Right forelimb (tissue), 1 donor: Measurements from ENCODE around the gene SCIN.
"Not testable (repeated sequence)": the region's sequence is repeated elsewhere in the genome, so short reads cannot be mapped to it uniquely, and the experiment has no call there.

Experiments
- DNase-seq: peaks from one replicate; pipeline ENCODE4 v3.0.0-alpha.2; 2018

SCIN gene

DNA sequence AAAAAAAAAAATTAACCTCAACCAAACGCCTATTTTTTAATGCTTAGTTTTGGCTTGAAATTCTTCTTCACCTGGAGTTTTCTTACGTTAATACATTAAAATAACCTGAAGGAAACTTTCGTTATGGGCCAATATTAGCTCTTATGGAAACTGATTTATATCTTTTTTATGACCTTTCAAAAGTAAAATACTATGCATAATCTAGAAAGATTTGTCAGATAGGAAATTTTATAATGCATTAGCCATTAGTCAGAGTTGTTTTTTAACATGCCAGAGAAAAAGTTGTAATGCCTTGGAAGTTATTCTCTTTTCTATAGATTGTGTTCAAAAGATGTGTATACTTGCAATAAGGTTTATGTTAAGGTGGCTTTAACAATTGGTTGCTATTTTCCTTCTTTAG is 82.6 kb downstream of the SCIN start:
- no peak for DNase-seq

DNA sequence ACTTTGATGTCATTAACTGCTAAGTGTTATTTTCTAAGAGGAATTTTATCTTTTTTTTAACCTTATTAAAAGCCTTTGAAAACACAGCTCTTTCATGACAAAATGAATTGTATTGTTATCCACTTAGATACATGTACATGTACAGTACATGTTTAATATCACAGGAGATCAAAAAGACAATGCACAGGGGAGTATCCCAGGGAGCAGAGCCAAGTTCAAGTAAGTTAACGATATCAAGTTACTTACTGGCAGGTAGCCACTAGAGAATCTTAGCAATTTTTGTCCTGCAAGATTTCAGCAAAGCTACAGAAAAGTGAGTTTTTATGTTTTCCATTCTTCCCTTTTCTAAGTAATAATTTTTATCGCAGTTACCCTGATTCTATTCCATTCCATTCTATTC is 83.0 kb downstream of the SCIN start:
- DNase-seq: no peak

DNA sequence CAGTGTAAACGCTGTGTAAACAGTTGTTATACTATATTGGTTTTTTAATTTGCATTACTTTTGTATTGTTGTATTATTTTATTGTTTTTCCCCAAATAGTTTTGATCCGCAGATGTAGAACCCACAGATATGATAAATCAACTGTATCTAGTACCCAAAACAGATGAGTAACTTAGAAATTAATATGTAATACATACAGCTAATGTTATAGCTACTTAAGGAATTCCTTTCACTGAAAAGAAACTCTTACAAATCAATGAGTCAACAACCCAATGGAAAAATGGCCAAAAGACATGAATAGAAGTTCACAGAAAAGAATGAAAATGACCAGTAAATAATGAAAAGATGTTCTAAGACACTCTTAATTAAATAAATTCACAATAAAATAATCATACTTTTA is 84.6 kb downstream of the SCIN start:
- no peak for DNase-seq

DNA sequence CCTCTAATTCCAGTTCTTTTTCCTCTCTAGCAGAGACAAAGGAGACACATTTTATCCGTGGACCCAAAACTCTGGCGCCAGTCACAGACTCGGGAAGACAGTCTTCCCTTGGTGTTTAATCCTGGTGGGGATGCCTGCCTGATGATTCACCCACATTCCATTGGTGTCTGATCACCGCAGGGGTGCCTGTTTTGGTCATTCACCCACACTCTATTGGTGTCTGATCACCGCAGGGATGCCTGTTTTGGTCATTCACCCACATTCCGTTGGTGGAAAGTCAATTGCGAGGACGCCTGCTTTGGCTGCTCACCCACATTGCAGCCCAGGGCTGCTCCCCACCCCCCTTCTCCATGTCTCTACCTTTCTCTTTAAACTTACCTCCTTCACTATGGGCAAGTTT is 89.9 kb downstream of the SCIN start:
- not testable (repeated sequence) for DNase-seq

DNA sequence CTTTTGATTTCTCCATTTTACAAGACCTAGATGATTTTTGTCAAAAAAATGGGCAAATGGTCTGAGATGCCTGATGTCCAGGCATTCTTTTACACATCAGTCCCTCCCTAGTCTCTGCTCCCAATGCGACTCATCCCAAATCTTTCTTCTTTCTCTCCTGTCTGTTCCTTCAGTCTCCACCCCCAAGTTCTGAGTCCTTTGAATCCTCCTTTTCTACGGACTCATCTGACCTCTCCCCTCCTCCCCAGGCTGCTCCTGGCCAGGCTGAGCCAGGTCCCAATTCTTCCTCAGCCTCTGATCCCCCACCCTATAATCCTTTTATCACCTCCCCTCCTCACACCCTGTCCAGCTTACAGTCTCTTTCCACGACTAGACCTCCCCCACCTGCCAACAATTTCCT is 90.5 kb downstream of the SCIN start:
- DNase-seq: not testable (repeated sequence)

DNA sequence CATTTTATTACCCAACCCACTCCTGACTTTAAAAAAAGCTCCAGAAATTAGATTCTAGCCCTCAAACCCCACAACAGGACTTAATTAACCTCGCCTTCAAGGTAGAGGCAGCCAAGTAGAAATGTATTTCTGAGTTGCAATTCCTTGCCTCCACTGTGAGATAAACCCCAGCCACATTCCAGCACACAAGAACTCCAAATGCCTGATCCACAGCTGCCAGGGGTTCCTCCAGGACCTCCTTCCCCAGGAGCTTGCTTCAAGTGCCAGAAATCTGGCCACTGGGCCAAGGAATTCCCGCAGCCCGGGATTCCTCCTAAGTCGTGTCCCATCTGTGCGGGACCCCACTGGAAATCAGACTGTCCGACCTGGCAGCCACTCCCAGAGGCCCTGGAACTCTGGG is 91.1 kb downstream of the SCIN start:
- DNase-seq: no peak

DNA sequence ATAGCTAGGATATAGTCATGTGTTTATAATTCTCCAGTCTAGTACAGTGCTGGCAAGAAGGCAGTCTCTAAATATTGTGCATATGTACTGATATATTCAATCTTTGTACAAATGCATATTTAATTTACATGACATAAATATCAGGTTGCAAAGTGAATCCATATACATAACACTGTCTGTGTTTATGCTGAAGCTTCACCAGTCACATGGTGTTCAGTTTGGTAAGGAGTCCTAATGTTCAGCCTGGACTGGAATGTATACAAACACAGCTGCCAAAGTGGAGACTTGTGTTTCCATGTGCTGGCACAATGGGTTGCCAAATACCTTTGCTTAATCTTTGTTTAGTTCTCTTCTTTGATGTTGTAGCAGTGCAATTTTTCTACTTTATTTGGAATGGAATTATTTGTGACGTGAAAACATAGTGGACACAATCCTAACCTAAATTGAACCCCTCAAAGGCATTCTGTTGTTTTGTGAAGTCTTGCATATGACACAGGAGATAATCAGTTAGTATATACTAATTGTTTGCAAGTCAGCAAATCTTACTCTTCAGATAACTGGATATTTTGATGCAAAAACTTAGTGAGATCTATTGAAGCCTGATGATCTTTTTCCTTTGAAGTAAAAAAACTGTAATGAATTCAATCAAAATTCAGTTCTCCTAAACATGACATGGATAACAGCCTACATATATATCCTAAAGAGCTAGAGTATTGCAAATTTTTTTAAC is 99.6 kb downstream of the SCIN start:
- no peak for DNase-seq

DNA sequence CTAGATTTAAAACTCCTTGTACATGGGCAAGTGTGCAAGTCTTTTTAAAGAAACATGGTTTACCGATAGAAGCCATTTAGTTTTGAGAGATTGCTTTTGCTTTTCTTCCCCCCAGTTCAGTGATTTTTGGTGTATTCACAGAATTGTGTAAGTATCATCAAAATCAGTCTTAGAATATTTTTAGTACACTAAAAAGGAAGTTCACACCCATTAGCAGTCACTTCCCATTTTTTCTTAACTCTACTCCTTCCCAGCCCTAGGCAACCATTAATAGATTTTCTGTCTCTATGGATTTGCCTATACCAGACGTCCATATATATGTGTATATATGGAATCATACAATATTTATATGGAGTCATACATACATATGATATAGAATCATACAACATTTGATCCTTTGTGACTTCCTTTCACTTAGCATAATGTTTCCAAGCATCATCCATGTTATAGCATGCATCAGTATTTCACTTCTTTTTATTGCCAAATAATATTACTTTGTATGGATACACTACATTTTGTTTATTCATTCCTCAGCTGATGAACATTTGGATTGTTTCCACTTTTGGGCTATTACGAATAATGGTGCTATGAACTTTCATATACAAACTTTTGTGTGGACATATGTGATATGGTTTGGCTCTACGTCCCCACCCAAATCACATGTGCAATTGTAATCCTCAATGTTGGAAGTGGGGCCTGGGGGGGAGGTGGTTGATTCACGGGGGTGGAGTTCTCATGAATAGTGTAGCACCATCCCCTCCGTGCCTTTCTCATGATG is 100.4 kb downstream of the SCIN start:
- DNase-seq: no peak

DNA sequence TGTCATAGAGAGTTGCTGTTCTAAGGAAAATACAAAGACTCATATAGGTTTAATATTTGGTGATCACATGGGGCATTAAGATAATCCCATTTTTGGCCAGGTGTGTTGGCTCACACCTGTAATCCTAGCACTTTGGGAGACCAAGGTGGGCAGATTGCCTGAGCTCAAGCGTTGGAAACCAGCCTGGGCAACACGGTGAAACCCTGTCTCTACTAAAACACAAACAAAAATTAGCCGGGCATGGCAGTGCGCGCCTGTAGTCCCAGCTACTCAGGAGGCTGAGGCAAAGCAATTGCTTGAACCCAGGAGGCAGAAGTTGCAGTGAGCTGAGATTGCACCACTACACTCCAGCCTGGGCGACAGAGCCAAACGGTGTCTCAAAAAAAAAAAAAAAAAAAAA is 102.9 kb downstream of the SCIN start:
- not testable (repeated sequence) for DNase-seq

DNA sequence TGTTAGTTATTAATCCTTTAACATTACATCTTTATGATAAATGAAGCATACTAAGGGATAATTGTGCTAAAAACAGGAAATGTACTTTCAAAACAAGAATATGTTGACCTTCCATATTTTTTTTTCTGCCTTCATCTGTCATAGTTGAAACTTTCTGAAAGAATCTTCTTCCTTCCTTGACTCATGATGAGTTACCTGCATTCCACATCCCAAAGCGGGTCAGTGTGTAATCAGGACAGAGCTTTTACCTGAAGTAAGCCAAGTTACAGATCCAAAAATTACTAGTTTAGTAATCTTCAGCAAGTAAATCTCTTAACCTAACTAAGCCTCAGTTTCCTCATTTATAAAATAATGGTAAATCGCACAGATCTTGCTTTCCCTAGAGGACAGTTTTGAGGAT is 103.5 kb downstream of the SCIN start:
- DNase-seq: no peak

DNA sequence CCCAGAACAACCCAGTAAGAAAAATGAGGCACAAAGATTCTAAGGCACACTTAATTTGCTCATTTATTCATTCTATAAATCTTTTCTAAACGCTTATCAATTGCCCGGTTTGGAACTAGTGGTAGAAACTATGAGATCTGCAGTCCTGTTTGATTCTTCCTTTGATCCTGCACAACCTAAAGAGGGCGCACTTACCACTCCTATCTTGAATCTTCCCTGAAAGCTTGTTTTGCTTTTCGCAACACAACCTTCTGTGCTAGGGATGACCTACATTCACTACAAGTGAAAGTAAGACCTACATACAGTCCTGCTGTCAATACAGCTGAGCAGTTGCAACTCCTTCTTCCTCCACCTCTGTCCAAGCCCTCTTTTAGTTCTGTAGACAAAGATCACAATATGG is 104.3 kb downstream of the SCIN start:
- DNase-seq: no peak

DNA sequence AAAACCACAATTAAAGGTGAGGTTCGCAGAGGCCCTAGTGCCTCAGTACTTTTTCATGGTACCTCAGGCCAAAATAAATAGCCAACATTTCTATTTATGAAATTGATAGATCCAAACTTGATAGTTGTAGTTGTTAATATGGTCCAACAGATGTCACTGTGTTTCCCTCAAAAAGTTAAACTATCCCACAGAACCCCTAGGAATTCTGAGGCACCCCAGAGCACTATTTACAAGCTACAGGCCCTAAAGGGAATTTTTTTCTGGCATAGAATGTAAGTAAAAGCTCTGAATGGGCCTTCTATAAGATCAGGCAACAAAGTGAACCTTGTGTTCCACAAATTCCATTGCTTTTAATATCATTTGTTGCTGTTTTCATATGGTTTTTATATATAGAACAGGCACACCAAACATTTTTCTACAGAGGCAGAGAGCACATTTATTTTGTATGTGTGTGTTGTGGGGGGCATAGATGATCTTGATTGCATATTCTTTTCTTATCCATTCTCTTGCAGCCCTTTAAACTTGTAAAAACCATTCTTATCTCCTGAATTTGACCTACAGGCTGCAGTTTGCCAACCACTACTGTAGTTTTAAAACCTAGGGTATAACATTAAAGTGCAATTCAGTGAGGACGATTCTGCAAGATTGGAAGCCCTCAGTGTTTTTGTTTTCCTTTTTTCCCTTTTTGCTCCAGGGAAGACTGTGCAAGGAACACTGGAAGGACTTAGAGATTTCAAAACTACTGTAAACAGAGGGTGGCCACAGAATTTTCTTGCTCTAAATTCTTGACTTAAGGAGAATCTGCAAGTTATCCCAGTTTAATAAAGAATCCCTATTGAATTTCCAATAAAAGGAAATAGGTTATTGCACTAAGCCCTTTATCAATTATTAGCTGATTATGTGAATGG is 113.4 kb downstream of the SCIN start:
- no peak for DNase-seq

DNA sequence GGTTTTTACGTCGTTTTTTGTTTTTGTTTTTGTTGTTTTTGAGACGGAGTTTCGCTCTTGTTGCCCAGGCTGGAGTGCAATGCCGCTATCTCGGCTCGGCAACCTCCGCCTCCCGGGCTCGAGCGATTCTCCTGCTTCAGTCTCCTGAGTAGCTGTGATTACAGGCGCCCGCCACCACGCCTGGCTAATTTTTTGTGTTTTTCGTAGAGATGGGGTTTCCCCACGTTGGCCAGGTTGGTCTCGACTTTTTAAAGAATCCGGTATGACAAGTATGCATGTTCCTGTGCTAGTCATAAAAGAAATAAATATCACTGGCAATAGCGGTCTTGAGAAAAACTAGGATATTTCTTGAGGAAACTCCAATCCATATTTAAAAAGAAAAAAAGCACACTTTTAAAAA is 114.2 kb downstream of the SCIN start:
- DNase-seq: no peak

DNA sequence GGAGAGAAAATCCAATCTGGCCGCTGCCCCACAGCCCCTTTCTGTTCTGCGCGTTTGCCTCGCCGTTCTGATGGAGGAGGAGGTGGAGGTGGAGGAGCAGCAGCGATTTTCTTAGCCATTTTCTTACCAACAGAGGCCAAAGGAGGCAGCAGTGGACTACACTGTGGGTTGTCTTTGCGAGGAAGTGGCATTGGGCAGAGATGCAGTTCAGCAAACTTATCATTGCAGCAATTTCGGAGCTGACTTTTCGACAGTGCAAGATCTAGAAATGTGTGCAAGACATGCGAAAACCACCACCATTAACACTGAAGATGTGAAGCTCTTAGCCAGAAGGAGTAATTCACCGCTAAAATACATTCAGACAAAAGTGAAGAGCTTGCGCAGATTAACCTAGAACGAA is 115.0 kb downstream of the SCIN start:
- DNase-seq: no peak

DNA sequence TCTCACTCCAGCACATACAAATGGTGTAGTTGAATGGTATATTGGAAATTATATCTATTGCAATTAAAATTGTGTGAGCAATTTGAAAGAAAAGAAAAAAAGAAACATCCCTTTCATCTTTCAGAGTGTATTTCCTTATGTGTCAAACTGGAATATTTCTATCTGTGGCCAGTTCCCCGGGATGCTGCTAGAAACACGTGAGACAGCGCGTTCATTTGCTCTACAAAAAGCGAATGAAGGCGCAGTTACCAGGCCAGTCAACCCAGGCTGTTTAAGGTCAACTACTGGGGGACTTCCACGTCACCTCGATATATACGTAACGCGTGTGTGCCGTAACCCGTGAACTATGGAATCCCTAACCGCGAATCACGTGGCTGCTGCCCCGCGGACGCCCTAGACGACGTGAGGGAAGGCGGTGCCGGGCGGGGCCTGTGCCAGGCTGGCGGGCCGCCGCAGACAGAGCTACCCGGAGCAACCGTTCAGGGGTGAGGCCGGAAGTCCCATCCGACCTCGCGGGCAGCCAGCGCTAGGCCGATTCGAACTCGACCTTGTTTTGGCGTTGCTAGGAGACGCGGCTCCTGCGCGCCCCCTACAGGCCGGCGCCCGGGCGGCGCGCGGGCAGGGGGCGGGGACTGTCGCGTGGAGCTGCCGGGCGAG is 115.8 kb downstream of the SCIN start:
- peak; percentile 96 for DNase-seq

DNA sequence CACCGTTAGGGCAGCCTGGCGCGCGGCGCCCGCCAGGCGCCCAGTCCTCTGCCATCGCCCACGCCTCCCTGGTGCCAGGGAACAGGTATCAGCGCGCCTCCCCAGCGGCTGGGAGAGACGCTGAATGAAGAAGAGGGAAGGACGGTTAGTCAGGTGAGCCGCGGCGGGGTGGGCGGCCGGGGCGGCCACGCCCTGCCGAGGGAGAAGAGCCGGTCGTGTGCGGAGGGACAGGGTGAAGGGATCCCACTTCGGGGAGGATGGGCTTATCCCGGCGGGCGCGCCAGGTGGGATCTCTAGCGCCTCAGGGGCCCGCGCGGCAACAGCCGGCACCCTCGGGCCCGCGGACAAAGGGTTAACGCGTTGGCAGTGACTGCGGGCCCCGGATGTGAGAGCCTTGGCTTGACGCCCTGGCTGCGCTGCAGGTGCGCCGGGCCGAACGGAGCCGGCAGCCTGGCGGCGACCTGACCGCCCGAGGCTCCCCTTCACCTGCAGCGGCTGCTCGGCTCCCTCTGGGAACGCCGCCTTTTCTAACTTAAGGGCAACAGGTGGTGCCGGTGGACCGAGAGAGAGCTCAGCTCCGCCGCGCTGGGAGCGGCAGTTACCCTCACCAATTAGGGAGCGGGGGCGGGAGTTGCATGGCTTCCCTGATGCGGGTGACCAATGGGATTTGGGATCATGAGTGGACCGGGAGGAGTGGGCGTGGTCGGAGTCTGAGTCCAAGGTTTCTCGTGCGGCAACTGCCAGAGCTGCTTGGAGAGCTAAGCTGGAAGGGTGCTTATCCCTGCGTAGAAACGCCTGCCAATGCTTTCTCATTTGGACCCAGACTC is 116.6 kb downstream of the SCIN start, which contains the start of gene ARL4A:
ARL4A (plus strand) TSS at position 743 of the 827 bp plus-strand sequence. CDS start 622 bp downstream, outside the sequence.
- peak; percentile 98 for DNase-seq

DNA sequence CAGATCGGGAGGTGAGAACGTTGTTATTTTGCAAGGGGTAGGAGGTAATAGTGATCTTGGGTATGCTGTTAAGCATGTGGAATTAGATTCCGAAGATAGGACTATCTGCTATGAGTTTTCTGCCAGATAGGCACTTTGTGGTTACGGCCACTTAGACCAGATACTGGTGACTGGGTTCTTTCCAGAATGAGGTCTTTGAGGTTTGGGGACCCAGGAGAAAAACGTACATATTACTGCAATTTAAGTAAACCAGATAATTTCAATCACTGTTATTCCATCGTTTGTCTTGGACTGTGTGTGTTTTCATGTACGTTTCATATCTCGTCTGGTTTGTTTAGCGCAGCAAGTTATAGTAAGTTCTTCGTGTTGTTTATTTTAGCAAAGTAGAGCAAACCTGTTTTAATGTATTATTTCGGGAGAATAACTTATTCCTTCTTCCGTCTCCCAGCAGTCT is 117.2 kb downstream of the SCIN start:
- no peak for DNase-seq

DNA sequence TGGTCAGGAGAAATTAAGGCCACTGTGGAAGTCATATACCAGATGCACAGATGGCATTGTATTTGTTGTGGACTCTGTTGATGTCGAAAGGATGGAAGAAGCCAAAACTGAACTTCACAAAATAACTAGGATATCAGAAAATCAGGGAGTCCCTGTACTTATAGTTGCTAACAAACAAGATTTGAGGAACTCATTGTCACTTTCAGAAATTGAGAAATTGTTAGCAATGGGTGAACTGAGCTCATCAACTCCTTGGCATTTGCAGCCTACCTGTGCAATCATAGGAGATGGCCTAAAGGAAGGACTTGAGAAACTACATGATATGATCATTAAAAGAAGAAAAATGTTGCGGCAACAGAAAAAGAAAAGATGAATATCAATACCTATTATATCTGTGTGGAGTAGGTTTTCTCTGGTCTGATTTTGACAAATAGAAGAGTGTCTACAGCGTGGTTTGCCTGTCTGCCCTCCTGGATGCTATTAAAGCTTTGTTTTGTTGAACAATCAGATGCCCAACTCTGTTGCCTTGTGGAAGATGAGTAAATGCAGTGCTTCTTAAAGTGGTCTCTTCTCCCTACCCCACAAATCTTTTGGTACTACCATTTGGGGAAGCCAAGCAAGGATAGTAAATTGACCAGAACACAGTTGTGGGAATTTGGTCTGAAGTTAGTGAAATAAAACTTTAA is 118.1 kb downstream of the SCIN start:
- not testable (repeated sequence) for DNase-seq

DNA sequence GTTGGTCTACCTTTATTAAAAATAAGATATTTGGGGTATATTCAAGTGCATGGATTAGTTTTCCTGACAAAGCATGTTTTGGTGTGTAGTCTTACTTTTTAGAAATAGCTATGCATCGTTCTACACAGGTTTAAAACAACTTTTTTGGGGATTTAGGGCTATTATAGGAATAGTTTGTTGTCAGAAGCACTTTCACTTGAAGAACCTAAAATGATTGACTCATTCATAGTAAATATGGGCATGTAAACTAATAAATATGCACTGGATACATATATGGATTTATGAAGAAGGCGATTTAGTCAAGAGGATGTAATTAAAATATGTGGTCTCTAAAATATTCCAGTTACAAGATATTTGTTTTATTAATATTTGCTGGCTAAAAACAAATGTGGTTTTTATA is 118.9 kb downstream of the SCIN start:
- DNase-seq: no peak

DNA sequence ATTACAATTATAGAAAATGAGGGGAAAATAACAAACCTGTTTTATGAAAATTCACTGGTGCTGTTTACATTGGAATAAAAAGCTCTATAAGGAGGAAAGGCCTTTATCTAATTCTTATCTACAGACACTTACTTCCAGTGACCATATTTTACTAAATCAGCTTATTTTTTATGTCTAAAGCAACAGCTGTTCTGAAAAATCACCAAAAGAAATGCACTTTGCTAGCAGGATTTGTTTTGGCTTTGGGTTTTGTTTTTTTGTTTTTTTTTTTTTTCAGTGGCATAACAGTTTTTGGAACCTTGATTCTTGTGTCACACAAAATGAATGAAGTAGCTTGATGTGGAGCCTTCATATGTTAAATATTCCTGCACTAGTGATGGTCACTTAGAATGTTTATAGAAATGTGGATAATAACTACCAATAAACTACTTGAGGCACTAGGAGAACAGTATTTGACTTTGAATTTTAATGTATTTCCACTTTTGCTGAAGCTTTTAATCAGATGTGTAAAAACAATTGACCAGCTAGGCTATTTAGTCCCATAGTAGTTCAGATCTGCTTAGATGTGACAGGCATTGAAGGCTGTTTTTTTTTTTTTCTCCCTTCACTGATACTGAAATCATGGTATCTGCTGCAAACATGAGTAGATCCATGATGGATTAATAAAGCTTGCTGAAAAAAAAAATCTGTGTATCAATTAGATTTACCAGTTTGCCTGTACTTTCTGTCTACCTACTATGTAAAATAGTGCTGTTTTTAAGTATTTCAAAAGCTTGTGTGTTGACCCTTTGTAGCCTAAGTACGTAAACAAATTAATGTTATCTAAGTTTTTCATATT is 119.7 kb downstream of the SCIN start:
- no peak for DNase-seq
